ENCODE measurements around the gene PRX. TPM values are rescaled to one million over a fixed set of nuclear protein-coding genes. Genes with fewer than 3 reads are reported as not detected.

Gene PRX
- total and polyA plus RNA-seq, 9 of the 15 experiments (the other 6 are each of a cell fraction or from before 2014, with no cell fraction given), result 0.65 to 3.5 (median 1.7) TPM; not detected in 2

GRCh38 chr19:40425450-40426287 is 12.5 kb upstream of the PRX start, which contains the start of gene SERTAD1 (continued):
- TF ChIP-seq SAP30 (IDR thresholded peaks at IDR 0.05; ENCODE audit: borderline replicate concordance, insufficient read depth, low read depth, low read length, poor library complexity, severe bottlenecking) (no peak), DACH1 (IDR thresholded peaks at IDR 0.05; ENCODE audit: partially characterized antibody) (no peak), FOXK1 (CRISPR knock-in tag; IDR thresholded peaks at IDR 0.05; ENCODE audit: borderline replicate concordance) (peak; percentile 21; the same call in 1 of the 2 replicates), RUNX1 (IDR thresholded peaks at IDR 0.05; ENCODE audit: low read depth) (peak; percentile 33; the same call in 1 of the 2 replicates), RNF2 (IDR thresholded peaks at IDR 0.05) (peak; percentile 41; the same call in 1 of the 2 replicates), MAZ (CRISPR knock-in tag; conservative IDR thresholded peaks at IDR 0.05 in 1 of 2, IDR thresholded peaks at IDR 0.05 in 1 of 2) (peak in 1 of 2 experiments; percentile 93; a peak in 3 of 4 replicates), PTRF (tag; IDR thresholded peaks at IDR 0.05) (no peak), CEBPG (CRISPR knock-in tag; IDR thresholded peaks at IDR 0.05) (no peak), CEBPG (tag; conservative IDR thresholded peaks at IDR 0.05 in 1 of 2, IDR thresholded peaks at IDR 0.05 in 1 of 2) (no peak), IRF9 (tag; IDR thresholded peaks at IDR 0.05) (no peak), ZFP1 (CRISPR knock-in tag; IDR thresholded peaks at IDR 0.05) (no peak), ZNF239 (CRISPR knock-in tag; IDR thresholded peaks at IDR 0.05) (no peak), ZFPM2 (CRISPR knock-in tag; IDR thresholded peaks at IDR 0.05) (no peak), POLR2AphosphoS2 (IDR thresholded peaks at IDR 0.05; ENCODE audit: low read length) (no peak; the same call in 1 of the 2 replicates), FOXK2 (conservative IDR thresholded peaks at IDR 0.05 in 1 of 2, IDR thresholded peaks at IDR 0.05 in 1 of 2; ENCODE audit: low read depth in 2 of 2) (peak in 1 of 2 experiments; percentile 11; a peak in 1 of 4 replicates), ZNF76 (CRISPR knock-in tag; IDR thresholded peaks at IDR 0.05; ENCODE audit: borderline replicate concordance) (peak; percentile 48; the same call in 1 of the 2 replicates), KAT7 (CRISPR knock-in tag; IDR thresholded peaks at IDR 0.05; ENCODE audit: borderline replicate concordance) (peak; percentile 22; the same call in 1 of the 2 replicates), SIN3B (IDR thresholded peaks at IDR 0.05; ENCODE audit: low read depth) (peak; percentile 45; the same call in 1 of the 2 replicates), BRCA1 (IDR thresholded peaks at IDR 0.05) (no peak), BRCA1 (CRISPR knock-in tag; IDR thresholded peaks at IDR 0.05) (no peak)
- TF ChIP-seq, protein P1, sequence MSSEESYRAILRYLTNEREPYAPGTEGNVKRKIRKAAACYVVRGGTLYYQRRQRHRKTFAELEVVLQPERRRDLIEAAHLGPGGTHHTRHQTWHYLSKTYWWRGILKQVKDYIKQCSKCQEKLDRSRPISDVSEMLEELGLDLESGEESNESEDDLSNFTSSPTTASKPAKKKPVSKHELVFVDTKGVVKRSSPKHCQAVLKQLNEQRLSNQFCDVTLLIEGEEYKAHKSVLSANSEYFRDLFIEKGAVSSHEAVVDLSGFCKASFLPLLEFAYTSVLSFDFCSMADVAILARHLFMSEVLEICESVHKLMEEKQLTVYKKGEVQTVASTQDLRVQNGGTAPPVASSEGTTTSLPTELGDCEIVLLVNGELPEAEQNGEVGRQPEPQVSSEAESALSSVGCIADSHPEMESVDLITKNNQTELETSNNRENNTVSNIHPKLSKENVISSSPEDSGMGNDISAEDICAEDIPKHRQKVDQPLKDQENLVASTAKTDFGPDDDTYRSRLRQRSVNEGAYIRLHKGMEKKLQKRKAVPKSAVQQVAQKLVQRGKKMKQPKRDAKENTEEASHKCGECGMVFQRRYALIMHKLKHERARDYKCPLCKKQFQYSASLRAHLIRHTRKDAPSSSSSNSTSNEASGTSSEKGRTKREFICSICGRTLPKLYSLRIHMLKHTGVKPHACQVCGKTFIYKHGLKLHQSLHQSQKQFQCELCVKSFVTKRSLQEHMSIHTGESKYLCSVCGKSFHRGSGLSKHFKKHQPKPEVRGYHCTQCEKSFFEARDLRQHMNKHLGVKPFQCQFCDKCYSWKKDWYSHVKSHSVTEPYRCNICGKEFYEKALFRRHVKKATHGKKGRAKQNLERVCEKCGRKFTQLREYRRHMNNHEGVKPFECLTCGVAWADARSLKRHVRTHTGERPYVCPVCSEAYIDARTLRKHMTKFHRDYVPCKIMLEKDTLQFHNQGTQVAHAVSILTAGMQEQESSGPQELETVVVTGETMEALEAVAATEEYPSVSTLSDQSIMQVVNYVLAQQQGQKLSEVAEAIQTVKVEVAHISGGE (CRISPR knock-in tag; IDR thresholded peaks at IDR 0.05), result peak in 1 of 3 experiments; percentile 70; a peak in 1 of 6 replicates
- TF ChIP-seq, protein P2, sequence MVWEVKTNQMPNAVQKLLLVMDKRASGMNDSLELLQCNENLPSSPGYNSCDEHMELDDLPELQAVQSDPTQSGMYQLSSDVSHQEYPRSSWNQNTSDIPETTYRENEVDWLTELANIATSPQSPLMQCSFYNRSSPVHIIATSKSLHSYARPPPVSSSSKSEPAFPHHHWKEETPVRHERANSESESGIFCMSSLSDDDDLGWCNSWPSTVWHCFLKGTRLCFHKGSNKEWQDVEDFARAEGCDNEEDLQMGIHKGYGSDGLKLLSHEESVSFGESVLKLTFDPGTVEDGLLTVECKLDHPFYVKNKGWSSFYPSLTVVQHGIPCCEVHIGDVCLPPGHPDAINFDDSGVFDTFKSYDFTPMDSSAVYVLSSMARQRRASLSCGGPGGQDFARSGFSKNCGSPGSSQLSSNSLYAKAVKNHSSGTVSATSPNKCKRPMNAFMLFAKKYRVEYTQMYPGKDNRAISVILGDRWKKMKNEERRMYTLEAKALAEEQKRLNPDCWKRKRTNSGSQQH (CRISPR knock-in tag; IDR thresholded peaks at IDR 0.05), result no peak
